NT2/D1 (cell line): Measurements from ENCODE around the gene PARP4.
"Not testable (repeated sequence)": the region's sequence is repeated elsewhere in the genome, so short reads cannot be mapped to it uniquely, and the experiment has no call there.

Experiments
- DNase-seq: peaks from one replicate; pipeline ENCODE4 v3.0.0-alpha.2; 2011; ENCODE audit warnings: low read depth, low spot score
- H3K27me3 ChIP-seq: 2 replicates; pipeline ENCODE4 v1.6.0; 2011; ENCODE audit warnings: mild to moderate bottlenecking; ENCODE audit not compliant: insufficient read length, insufficient read depth
- H3K36me3 ChIP-seq: 2 replicates; pipeline ENCODE4 v1.6.1; 2011; ENCODE audit warnings: mild to moderate bottlenecking, low read length, mixed read lengths; ENCODE audit not compliant: insufficient read depth, insufficient read length
- H3K4me1 ChIP-seq: 2 replicates; pipeline ENCODE4 v1.5.1; 2011; ENCODE audit not compliant: insufficient read depth, insufficient read length
- H3K4me3 ChIP-seq: 2 replicates; pipeline ENCODE4 v1.5.1; 2011; ENCODE audit warnings: low read depth; ENCODE audit not compliant: insufficient read length
- H3K9ac ChIP-seq: 2 replicates; pipeline ENCODE4 v1.6.0; 2011; ENCODE audit warnings: low read depth; ENCODE audit not compliant: insufficient read length
- H3K9me3 ChIP-seq: 2 replicates; pipeline ENCODE4 v1.5.1; 2011; ENCODE audit warnings: mild to moderate bottlenecking, low read length; ENCODE audit not compliant: insufficient read depth
- SUZ12 ChIP-seq: IDR thresholded peaks from 2 replicates; pipeline ENCODE4 v1.6.1; 2011; ENCODE audit not compliant: insufficient read length, insufficient read depth; ENCODE audit errors: extremely low read depth
- YY1 ChIP-seq: IDR thresholded peaks from 2 replicates; pipeline ENCODE4 v1.6.1; 2011; ENCODE audit not compliant: insufficient read length, insufficient read depth
- ZNF274 ChIP-seq: IDR thresholded peaks from 2 replicates; pipeline ENCODE4 v1.6.1; 2011; ENCODE audit warnings: mild to moderate bottlenecking, low read depth, low read length

The PARP4 gene

GRCh38 chr13:24512197-24512907 is at the start of gene PARP4:
PARP4 (minus strand) TSS chr13:24512778; CDS start chr13:24503776, 9,002 bp downstream.
- H3K4me3 ChIP-seq, result peak within 1 kb of the TSS; percentile 84
- peaks cover 3% of the 10 kb centered on the region; the same call in 1 of the 2 replicates for H3K9me3 ChIP-seq
- DNase-seq, result peak; percentile 57
- TF ChIP-seq SUZ12, result no peak
- H3K4me1 ChIP-seq, result no peaks in the 10 kb centered on the region
- H3K9ac ChIP-seq, result peak within 1 kb of the TSS; percentile 83
- H3K36me3 ChIP-seq, result no peaks in the 10 kb centered on the region
- no peaks in the 10 kb centered on the region for H3K27me3 ChIP-seq

- not testable (repeated sequence) for H3K9me3 ChIP-seq, H3K4me1 ChIP-seq, H3K9ac ChIP-seq, H3K36me3 ChIP-seq, DNase-seq, H3K27me3 ChIP-seq, H3K4me3 ChIP-seq
These were observed 48.1 kb upstream of the PARP4 start for GRCh38 chr13:24560579-24561187.

GRCh38 chr13:24559431-24560218 is 47.0 kb upstream of the PARP4 start:
- H3K27me3 ChIP-seq, H3K4me3 ChIP-seq, DNase-seq, H3K36me3 ChIP-seq, H3K9ac ChIP-seq, H3K4me1 ChIP-seq, H3K9me3 ChIP-seq: not testable (repeated sequence)

- H3K27me3 ChIP-seq, result no peaks in the 10 kb centered on the region
These were observed 44.5 kb upstream of the PARP4 start for GRCh38 chr13:24557081-24557480.

GRCh38 chr13:24553892-24554291 is 41.3 kb upstream of the PARP4 start:
- not testable (repeated sequence) for H3K27me3 ChIP-seq, H3K36me3 ChIP-seq, H3K4me3 ChIP-seq, H3K9me3 ChIP-seq, H3K4me1 ChIP-seq, H3K9ac ChIP-seq, DNase-seq

More at GRCh38 chr13:24557081-24557480, 44.5 kb upstream of the PARP4 start:
- H3K9me3 ChIP-seq, result peaks cover 9% of the 10 kb centered on the region; the same call in 1 of the 2 replicates
- TF ChIP-seq YY1 (no peak), SUZ12 (no peak), ZNF274 (no peak)
- no peaks in the 10 kb centered on the region for H3K36me3 ChIP-seq
- DNase-seq, result no peak
- no peaks in the 10 kb centered on the region for H3K4me1 ChIP-seq
- no peak overlapping the region for H3K9ac ChIP-seq
- H3K4me3 ChIP-seq, result no peak overlapping the region

GRCh38 chr13:24541476-24542352 is 29.1 kb upstream of the PARP4 start:
- DNase-seq, H3K9me3 ChIP-seq, H3K36me3 ChIP-seq, H3K4me1 ChIP-seq: not testable (repeated sequence)
- Histone ChIP-seq H3K4me3 (peak overlapping the region; percentile 36), H3K9ac (peak overlapping the region; percentile 56), H3K27me3 (peaks cover 23% of the 10 kb centered on the region)

GRCh38 chr13:24541127-24541475 is 28.5 kb upstream of the PARP4 start:
- Histone ChIP-seq H3K4me1 (no peaks in the 10 kb centered on the region), H3K4me3 (peak overlapping the region; percentile 36), H3K9ac (peak overlapping the region; percentile 56), H3K36me3 (no peaks in the 10 kb centered on the region), H3K9me3 (no peaks in the 10 kb centered on the region), H3K27me3 (peaks cover 23% of the 10 kb centered on the region)
- no peak for DNase-seq
- no peak for TF ChIP-seq ZNF274
- no peak for TF ChIP-seq YY1
- no peak for TF ChIP-seq SUZ12
